Trophoblast cell (in vitro differentiated cells and primary cell): ENCODE results near the gene SUPT20H.

Experiments used
- DNase-seq, 2 donors: peaks; one replicate each; pipeline ENCODE4 v3.0.0-alpha.2; 2016
- H2AFZ ChIP-seq: 2 replicates; pipeline ENCODE4 v1.6.1; 2013; ENCODE audit warnings: low read length, moderate library complexity, mild to moderate bottlenecking; ENCODE audit not compliant: insufficient read depth, poor library complexity
- H2AK5ac ChIP-seq: 2 replicates; pipeline ENCODE4 v1.6.1; 2013; ENCODE audit warnings: mild to moderate bottlenecking, low read length
- H2BK120ac ChIP-seq: 2 replicates; pipeline ENCODE4 v1.6.1; 2013; ENCODE audit warnings: low read length, mild to moderate bottlenecking, moderate library complexity; ENCODE audit not compliant: insufficient read depth, poor library complexity
- H2BK12ac ChIP-seq: 2 replicates; pipeline ENCODE4 v1.6.1; 2013; ENCODE audit warnings: mild to moderate bottlenecking, low read length, moderate library complexity
- H2BK5ac ChIP-seq: 2 replicates; pipeline ENCODE4 v1.6.1; 2013; ENCODE audit warnings: low read length, low read depth, moderate library complexity, mild to moderate bottlenecking; ENCODE audit not compliant: poor library complexity
- H3K14ac ChIP-seq: 2 replicates; pipeline ENCODE4 v1.6.1; 2013; ENCODE audit warnings: mild to moderate bottlenecking, low read length
- H3K18ac ChIP-seq: 2 replicates; pipeline ENCODE4 v1.6.1; 2013; ENCODE audit warnings: mild to moderate bottlenecking, low read length
- H3K23ac ChIP-seq: 2 replicates; pipeline ENCODE4 v1.6.1; 2013; ENCODE audit warnings: low read length
- H3K27ac ChIP-seq: 2 replicates; pipeline ENCODE4 v1.5.1; 2013; ENCODE audit warnings: low read depth, mild to moderate bottlenecking, inconsistent platforms, low read length, moderate library complexity
- H3K27me3 ChIP-seq: 2 replicates; pipeline ENCODE4 v1.6.1; 2013; ENCODE audit warnings: inconsistent platforms, mild to moderate bottlenecking, low read length, moderate library complexity; ENCODE audit not compliant: insufficient read depth
- H3K36me3 ChIP-seq, 2 experiments: 1 replicate in 1 of 2; 2 replicates in 1 of 2; pipeline ENCODE4 v1.6.1; 2013; ENCODE audit warnings: low read length in 2 of 2, mild to moderate bottlenecking in 2 of 2, moderate library complexity in 1 of 2; ENCODE audit not compliant: insufficient read depth in 2 of 2, control insufficient read depth in 1 of 2
- H3K4ac ChIP-seq: 2 replicates; pipeline ENCODE4 v1.6.1; 2013; ENCODE audit warnings: low read depth, mild to moderate bottlenecking, low read length, moderate library complexity
- H3K4me1 ChIP-seq, 2 experiments: 1 replicate in 1 of 2; 2 replicates in 1 of 2; pipeline ENCODE4 v1.6.1; 2013; ENCODE audit warnings: low read length in 2 of 2, mild to moderate bottlenecking in 2 of 2, moderate library complexity in 1 of 2; ENCODE audit not compliant: insufficient read depth in 2 of 2, control insufficient read depth in 1 of 2
- H3K4me2 ChIP-seq: 2 replicates; pipeline ENCODE4 v1.6.1; 2013; ENCODE audit warnings: inconsistent platforms, mild to moderate bottlenecking, low read length, moderate library complexity
- H3K4me3 ChIP-seq: 2 replicates; pipeline ENCODE4 v1.5.1; 2013; ENCODE audit warnings: mild to moderate bottlenecking, low read depth, low read length, inconsistent platforms
- H3K79me1 ChIP-seq: one replicate; pipeline ENCODE4 v1.6.1; 2013; ENCODE audit warnings: low read length
- H3K79me2 ChIP-seq: 2 replicates; pipeline ENCODE4 v1.6.1; 2013; ENCODE audit warnings: low read length, mild to moderate bottlenecking; ENCODE audit not compliant: control insufficient read depth, insufficient read depth, poor library complexity
- H3K9ac ChIP-seq: 2 replicates; pipeline ENCODE4 v1.6.1; 2013; ENCODE audit warnings: mild to moderate bottlenecking, low read length
- H3K9me3 ChIP-seq: 2 replicates; pipeline ENCODE4 v1.6.1; 2013; ENCODE audit warnings: low read depth, mild to moderate bottlenecking, control low read depth, inconsistent platforms, low read length; ENCODE audit not compliant: insufficient read depth
- H4K12ac ChIP-seq: 2 replicates; pipeline ENCODE4 v1.6.1; 2013; ENCODE audit warnings: low read depth, mild to moderate bottlenecking, low read length, moderate library complexity
- H4K8ac ChIP-seq: 2 replicates; pipeline ENCODE4 v1.6.1; 2013; ENCODE audit warnings: low read depth, mild to moderate bottlenecking, low read length, moderate library complexity
- H4K91ac ChIP-seq: one replicate; pipeline ENCODE4 v1.6.1; 2013; ENCODE audit warnings: low read depth, mild to moderate bottlenecking, low read length, moderate library complexity
- WGBS: extraction: QIAGEN DNeasy Blood & Tissue Kit; methylation state at CpG from one replicate; pipeline ENCODE4 v1.1.7; 2013; ENCODE audit warnings: missing lambda C conversion rate; ENCODE audit not compliant: insufficient read length, insufficient coverage; ENCODE audit errors: extremely low coverage; 5-methylcytosine and 5-hydroxymethylcytosine counted together

SUPT20H gene

DNA sequence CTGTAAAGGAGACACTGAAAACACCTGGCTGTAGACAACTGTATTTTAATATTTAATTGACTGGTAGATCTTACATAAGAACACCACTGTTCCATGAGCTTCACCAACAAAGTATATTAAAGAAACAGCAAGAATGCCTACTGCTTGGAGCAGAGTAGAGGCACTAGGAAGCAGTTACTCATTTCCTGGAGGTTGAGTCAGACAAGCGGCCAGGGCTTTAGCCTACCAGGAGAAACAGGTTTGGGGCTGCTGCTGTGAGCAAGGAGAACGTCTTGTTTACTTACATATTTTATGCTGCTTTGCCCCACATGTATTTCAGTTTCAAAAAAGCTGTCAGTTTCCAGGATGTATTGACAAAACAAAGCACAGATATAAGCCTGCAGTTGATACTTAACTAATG, 93.7 kb downstream of the SUPT20H start:
- H4K8ac ChIP-seq = no peak overlapping the region
- H3K9ac ChIP-seq = no peak overlapping the region
- whole genome bisulfite sequencing = no CpG with 5 or more reads among the region's 2 CpGs
- peak; percentile 52 to 56 for DNase-seq
- no peak overlapping the region for H3K14ac ChIP-seq
- H3K36me3 ChIP-seq = peaks cover 16 to 22% of the 10 kb centered on the region in 2 experiments
- no peak overlapping the region for H3K23ac ChIP-seq
- no peaks in the 10 kb centered on the region for H3K79me1 ChIP-seq
- no peak overlapping the region for H3K4me3 ChIP-seq
- H3K27me3 ChIP-seq = no peaks in the 10 kb centered on the region
- no peak overlapping the region for H3K18ac ChIP-seq
- no peak overlapping the region for H2AFZ ChIP-seq
- no peak overlapping the region for H4K91ac ChIP-seq
- H3K4ac ChIP-seq = no peak overlapping the region
- no peak overlapping the region for H2AK5ac ChIP-seq
- H2BK12ac ChIP-seq = no peak overlapping the region
- H3K9me3 ChIP-seq = no peaks in the 10 kb centered on the region
- H2BK120ac ChIP-seq = no peak overlapping the region
- H3K4me2 ChIP-seq = no peak overlapping the region
- no peak overlapping the region for H2BK5ac ChIP-seq
- H3K27ac ChIP-seq = no peak overlapping the region
- H4K12ac ChIP-seq = no peak overlapping the region
- H3K4me1 ChIP-seq = peaks cover 0 to 1% of the 10 kb centered on the region in 2 experiments
- no peaks in the 10 kb centered on the region for H3K79me2 ChIP-seq

DNA sequence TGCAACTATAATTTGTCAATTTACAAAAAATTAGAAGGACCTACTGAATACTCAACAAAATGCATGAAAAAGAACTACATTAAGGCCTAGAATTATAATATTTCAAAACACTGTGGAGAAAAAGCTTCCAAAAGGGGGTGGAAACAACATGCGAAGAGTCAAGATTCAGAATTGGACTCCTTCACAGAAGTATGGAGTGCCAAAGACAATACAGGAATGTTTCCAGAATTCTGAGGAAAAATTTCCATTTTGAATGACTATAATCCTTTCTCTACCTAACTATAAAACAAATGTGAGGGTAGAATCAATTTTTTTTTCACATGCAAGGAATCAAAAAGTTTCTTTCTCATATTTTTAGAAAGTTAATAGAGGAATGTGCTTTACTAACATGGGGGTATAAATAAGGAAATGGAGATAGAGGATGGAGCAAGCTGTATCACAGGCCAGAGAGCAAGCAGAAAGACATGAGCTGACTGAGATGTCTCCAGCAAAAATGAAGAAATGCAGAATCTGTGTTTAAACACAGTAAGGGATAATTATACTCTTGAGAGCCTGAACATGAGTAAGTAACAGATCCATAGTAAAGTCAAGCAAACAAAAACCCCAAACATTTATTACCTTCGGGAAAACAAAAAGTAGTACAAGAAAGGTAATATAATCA, 99.9 kb downstream of the SUPT20H start:
- no peak overlapping the region for H4K12ac ChIP-seq
- no peak overlapping the region for H3K18ac ChIP-seq
- no peaks in the 10 kb centered on the region for H3K27me3 ChIP-seq
- H3K14ac ChIP-seq = no peak overlapping the region
- peaks cover 3% of the 10 kb centered on the region in 2 experiments for H3K4me1 ChIP-seq
- no peak overlapping the region for H2BK5ac ChIP-seq
- H4K91ac ChIP-seq = no peak overlapping the region
- H3K4ac ChIP-seq = no peak overlapping the region
- DNase-seq = no peak
- WGBS = no CpG with 5 or more reads among the region's 2 CpGs
- H3K27ac ChIP-seq = no peak overlapping the region
- no peaks in the 10 kb centered on the region for H3K9me3 ChIP-seq
- H4K8ac ChIP-seq = no peak overlapping the region
- H3K4me3 ChIP-seq = no peak overlapping the region
- H2AK5ac ChIP-seq = no peak overlapping the region
- H3K4me2 ChIP-seq = no peak overlapping the region
- no peak overlapping the region for H3K9ac ChIP-seq
- peaks cover 5% of the 10 kb centered on the region for H3K79me1 ChIP-seq
- no peak overlapping the region for H2BK12ac ChIP-seq
- H3K36me3 ChIP-seq = peaks cover 8 to 14% of the 10 kb centered on the region in 2 experiments
- no peak overlapping the region for H2AFZ ChIP-seq
- no peaks in the 10 kb centered on the region for H3K79me2 ChIP-seq
- no peak overlapping the region for H3K23ac ChIP-seq
- H2BK120ac ChIP-seq = no peak overlapping the region
